Activated CD4-positive, alpha-beta T cell treated with anti-CD3 and anti-CD28 coated beads, Interleukin-2, amount 50 U/mL, for 1 hour (primary cell): ENCODE results near the gene KCNG2.

Experiments used
- DNase-seq: peaks from one replicate; pipeline ENCODE4 v3.0.0-alpha.2; 2020

Gene KCNG2

GRCh38 chr18:79823120-79823519, 25.4 kb downstream of the KCNG2 start:
- DNase-seq, result no peak

GRCh38 chr18:79825913-79826312, 28.2 kb downstream of the KCNG2 start:
- no peak for DNase-seq

- DNase-seq, result no peak
Measured at GRCh38 chr18:79826966-79827365, 29.2 kb downstream of the KCNG2 start.

- no peak for DNase-seq
Measured at GRCh38 chr18:79828258-79828657, 30.5 kb downstream of the KCNG2 start.

- DNase-seq, result no peak
Measured at GRCh38 chr18:79829136-79829854, 31.6 kb downstream of the KCNG2 start.

GRCh38 chr18:79832169-79832568, 34.4 kb downstream of the KCNG2 start:
- DNase-seq, result no peak

- no peak for DNase-seq
Measured at GRCh38 chr18:79834834-79835233, 37.1 kb downstream of the KCNG2 start.

- no peak for DNase-seq
Measured at GRCh38 chr18:79841936-79842335, 44.2 kb downstream of the KCNG2 start.

- no peak for DNase-seq
Measured at GRCh38 chr18:79844999-79845563, 47.3 kb downstream of the KCNG2 start.

- DNase-seq, result no peak
Measured at GRCh38 chr18:79846936-79847557, 49.3 kb downstream of the KCNG2 start.

- DNase-seq, result no peak
Measured at GRCh38 chr18:79847606-79848293, 50.0 kb downstream of the KCNG2 start.

GRCh38 chr18:79848294-79848578, 50.5 kb downstream of the KCNG2 start:
- DNase-seq, result no peak

GRCh38 chr18:79848579-79849327, 51.0 kb downstream of the KCNG2 start:
- DNase-seq, result no peak

GRCh38 chr18:79849328-79850207, 51.8 kb downstream of the KCNG2 start:
- no peak for DNase-seq

- DNase-seq, result no peak
Measured at GRCh38 chr18:79850731-79851130, 53.0 kb downstream of the KCNG2 start.

- no peak for DNase-seq
Measured at GRCh38 chr18:79851489-79851888, 53.8 kb downstream of the KCNG2 start.

GRCh38 chr18:79851950-79852349, 54.2 kb downstream of the KCNG2 start:
- DNase-seq, result no peak

- DNase-seq, result no peak
Measured at GRCh38 chr18:79852561-79853302, 55.0 kb downstream of the KCNG2 start.

GRCh38 chr18:79853303-79853992, 55.7 kb downstream of the KCNG2 start:
- DNase-seq, result no peak

- DNase-seq, result no peak
Measured at GRCh38 chr18:79853993-79854364, 56.2 kb downstream of the KCNG2 start.
